Measurements from ENCODE around the gene EPHA4.

DNA sequence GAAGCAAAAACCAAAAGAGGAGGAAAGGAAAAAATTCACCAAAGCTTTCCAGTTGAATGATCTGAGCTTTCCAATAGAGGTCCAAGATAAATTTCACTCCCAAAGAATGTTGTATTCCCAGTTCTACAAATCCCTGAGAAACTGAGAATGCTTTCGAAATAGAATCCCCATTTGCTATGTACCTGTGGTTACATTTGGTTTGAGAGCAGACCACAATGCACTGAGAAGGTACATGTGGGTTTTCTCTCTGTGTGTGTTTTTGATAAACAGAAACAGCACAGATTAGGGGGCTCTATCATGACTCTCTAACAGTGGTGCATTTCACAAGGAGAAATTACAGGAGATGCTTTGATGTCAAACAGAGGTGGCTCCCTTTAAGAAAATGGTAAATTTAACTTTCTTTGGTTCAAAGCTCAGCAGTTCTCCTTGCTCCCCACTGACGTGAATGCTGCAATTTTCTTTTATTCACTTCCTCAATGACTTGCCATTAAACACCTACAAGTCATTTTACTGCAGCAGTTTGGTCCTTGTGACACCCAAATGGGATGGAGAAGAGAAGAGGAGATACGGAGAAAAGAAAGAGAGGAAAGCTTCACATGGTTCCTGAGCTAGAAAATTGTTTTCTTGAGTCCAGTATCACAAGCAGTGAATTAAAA is 108.7 kb downstream of the EPHA4 start:
- TF ChIP-seq, protein P1, sequence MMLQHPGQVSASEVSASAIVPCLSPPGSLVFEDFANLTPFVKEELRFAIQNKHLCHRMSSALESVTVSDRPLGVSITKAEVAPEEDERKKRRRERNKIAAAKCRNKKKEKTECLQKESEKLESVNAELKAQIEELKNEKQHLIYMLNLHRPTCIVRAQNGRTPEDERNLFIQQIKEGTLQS (IDR thresholded peaks at IDR 0.05): no peak
- TF ChIP-seq, protein P2, sequence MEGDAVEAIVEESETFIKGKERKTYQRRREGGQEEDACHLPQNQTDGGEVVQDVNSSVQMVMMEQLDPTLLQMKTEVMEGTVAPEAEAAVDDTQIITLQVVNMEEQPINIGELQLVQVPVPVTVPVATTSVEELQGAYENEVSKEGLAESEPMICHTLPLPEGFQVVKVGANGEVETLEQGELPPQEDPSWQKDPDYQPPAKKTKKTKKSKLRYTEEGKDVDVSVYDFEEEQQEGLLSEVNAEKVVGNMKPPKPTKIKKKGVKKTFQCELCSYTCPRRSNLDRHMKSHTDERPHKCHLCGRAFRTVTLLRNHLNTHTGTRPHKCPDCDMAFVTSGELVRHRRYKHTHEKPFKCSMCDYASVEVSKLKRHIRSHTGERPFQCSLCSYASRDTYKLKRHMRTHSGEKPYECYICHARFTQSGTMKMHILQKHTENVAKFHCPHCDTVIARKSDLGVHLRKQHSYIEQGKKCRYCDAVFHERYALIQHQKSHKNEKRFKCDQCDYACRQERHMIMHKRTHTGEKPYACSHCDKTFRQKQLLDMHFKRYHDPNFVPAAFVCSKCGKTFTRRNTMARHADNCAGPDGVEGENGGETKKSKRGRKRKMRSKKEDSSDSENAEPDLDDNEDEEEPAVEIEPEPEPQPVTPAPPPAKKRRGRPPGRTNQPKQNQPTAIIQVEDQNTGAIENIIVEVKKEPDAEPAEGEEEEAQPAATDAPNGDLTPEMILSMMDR (IDR thresholded peaks at IDR 0.05; ENCODE audit: low read depth, low read length, missing input control): no peak
- TF ChIP-seq GABPA (IDR thresholded peaks at IDR 0.05 in 1 of 2, conservative IDR thresholded peaks at IDR 0.05 in 1 of 2) (no peak), TAF1 (conservative IDR thresholded peaks at IDR 0.05) (no peak), YY1 (IDR thresholded peaks at IDR 0.05) (no peak), SP1 (IDR thresholded peaks at IDR 0.05) (no peak), RXRA (IDR thresholded peaks at IDR 0.05) (no peak)
- TF ChIP-seq, protein P3, sequence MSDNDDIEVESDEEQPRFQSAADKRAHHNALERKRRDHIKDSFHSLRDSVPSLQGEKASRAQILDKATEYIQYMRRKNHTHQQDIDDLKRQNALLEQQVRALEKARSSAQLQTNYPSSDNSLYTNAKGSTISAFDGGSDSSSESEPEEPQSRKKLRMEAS (IDR thresholded peaks at IDR 0.05): no peak

All from liver (tissue), 3 donors.